ENCODE data around the gene PTPRN2. TPM values are rescaled to one million over a fixed set of nuclear protein-coding genes. Genes with fewer than 3 reads are reported as not detected.

Gene PTPRN2
- total RNA-seq, 1 donor from 2014 or later = 32.2 TPM

- Mint-ChIP-seq H3K36me3 (ENCODE audit: low read depth) (no peaks in the 10 kb centered on the region), H3K4me3 (no peak overlapping the region), H3K9me3 (no peaks in the 10 kb centered on the region), H3K4me1 (peaks cover 26% of the 10 kb centered on the region), H3K27me3 (ENCODE audit: low read depth) (no peaks in the 10 kb centered on the region), H3K27ac (ENCODE audit: unreplicated experiment) (no peak overlapping the region)
- TF ChIP-seq CTCF (conservative IDR thresholded peaks at IDR 0.05) = no peak
- DNase-seq (ENCODE audit: low read depth, low spot score) = no peak
These were observed 446.4 kb downstream of the PTPRN2 start for GRCh38 chr7:158141221-158141582.

GRCh38 chr7:158140538-158141220 lies 446.9 kb downstream of the PTPRN2 start:
- H3K27me3 Mint-ChIP-seq (ENCODE audit: low read depth) = no peaks in the 10 kb centered on the region
- peaks cover 26% of the 10 kb centered on the region for H3K4me1 Mint-ChIP-seq
- no peaks in the 10 kb centered on the region for H3K36me3 Mint-ChIP-seq (ENCODE audit: low read depth)
- H3K4me3 Mint-ChIP-seq = no peak overlapping the region
- no peaks in the 10 kb centered on the region for H3K9me3 Mint-ChIP-seq
- no peak for TF ChIP-seq CTCF (conservative IDR thresholded peaks at IDR 0.05)
- DNase-seq (ENCODE audit: low read depth, low spot score) = no peak
- H3K27ac Mint-ChIP-seq (ENCODE audit: unreplicated experiment) = no peak overlapping the region

- H3K36me3 Mint-ChIP-seq (ENCODE audit: low read depth) = no peaks in the 10 kb centered on the region
- no peak overlapping the region for H3K4me3 Mint-ChIP-seq
- H3K9me3 Mint-ChIP-seq = no peaks in the 10 kb centered on the region
- H3K4me1 Mint-ChIP-seq = peaks cover 26% of the 10 kb centered on the region
- no peak for DNase-seq (ENCODE audit: low read depth, low spot score)
- H3K27me3 Mint-ChIP-seq (ENCODE audit: low read depth) = no peaks in the 10 kb centered on the region
- H3K27ac Mint-ChIP-seq (ENCODE audit: unreplicated experiment) = no peak overlapping the region
- no peak for TF ChIP-seq CTCF (conservative IDR thresholded peaks at IDR 0.05)
These were observed 448.1 kb downstream of the PTPRN2 start for GRCh38 chr7:158139499-158139898.

GRCh38 chr7:158138329-158138597 lies 449.4 kb downstream of the PTPRN2 start:
- no peak for TF ChIP-seq CTCF (conservative IDR thresholded peaks at IDR 0.05)
- no peaks in the 10 kb centered on the region for H3K36me3 Mint-ChIP-seq (ENCODE audit: low read depth)
- H3K9me3 Mint-ChIP-seq = no peaks in the 10 kb centered on the region
- DNase-seq (ENCODE audit: low read depth, low spot score) = no peak
- H3K4me1 Mint-ChIP-seq = peaks cover 24% of the 10 kb centered on the region
- no peak overlapping the region for H3K4me3 Mint-ChIP-seq
- no peaks in the 10 kb centered on the region for H3K27me3 Mint-ChIP-seq (ENCODE audit: low read depth)
- no peak overlapping the region for H3K27ac Mint-ChIP-seq (ENCODE audit: unreplicated experiment)

- H3K4me1 Mint-ChIP-seq = peaks cover 19% of the 10 kb centered on the region
- no peak for TF ChIP-seq CTCF (conservative IDR thresholded peaks at IDR 0.05)
- H3K27me3 Mint-ChIP-seq (ENCODE audit: low read depth) = no peaks in the 10 kb centered on the region
- H3K9me3 Mint-ChIP-seq = no peaks in the 10 kb centered on the region
- no peak overlapping the region for H3K27ac Mint-ChIP-seq (ENCODE audit: unreplicated experiment)
- DNase-seq (ENCODE audit: low read depth, low spot score) = no peak
- no peaks in the 10 kb centered on the region for H3K36me3 Mint-ChIP-seq (ENCODE audit: low read depth)
- H3K4me3 Mint-ChIP-seq = no peak overlapping the region
These were observed 449.9 kb downstream of the PTPRN2 start for GRCh38 chr7:158137516-158138328.
